DMS153 (cell line): Measurements from ENCODE around the gene TWSG1.
"Not testable (repeated sequence)": the region's sequence is repeated elsewhere in the genome, so short reads cannot be mapped to it uniquely, and the experiment has no call there.

Experiments used
- DNase-seq: peaks from one replicate; lab custom pipeline; 2025; lab: John Stamatoyannopoulos, UW

The TWSG1 gene

DNA sequence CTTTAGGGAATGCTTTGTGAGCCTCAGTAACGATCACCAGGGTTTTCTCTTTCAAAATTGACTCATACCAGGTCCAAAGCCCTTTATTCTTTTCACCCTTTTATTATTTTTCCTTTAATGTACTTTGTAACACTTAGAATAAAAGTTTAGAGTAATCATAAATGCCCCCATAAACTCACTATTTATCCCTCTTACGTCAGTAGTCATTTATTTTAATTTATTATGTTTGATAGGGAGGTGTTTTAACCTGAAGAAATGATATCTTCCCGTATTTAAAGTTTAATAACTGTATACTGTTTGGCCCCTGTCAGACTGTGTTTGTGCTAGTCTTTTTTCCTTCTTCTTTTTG is 1.1 kb downstream of the TWSG1 start:
- DNase-seq, result no peak

DNA sequence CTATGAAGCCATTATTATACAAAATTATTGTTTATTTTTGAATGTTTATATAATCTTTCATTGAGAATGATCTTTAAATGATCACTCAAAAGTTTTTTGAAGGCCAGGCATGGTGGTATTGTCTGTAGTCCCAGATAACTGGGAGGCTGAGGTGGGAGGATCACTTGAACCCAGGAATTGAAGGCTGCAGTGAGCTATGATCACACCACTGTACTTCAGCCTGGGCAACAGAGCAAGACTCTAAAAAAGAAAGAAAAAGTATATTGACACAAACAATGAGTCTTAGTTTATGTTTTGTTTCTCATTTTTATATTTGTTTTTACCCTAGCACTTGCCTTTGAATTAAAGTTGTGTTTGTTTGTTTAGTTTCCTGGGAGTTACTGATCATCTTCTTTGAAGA is 2.3 kb downstream of the TWSG1 start:
- DNase-seq, result no peak

DNA sequence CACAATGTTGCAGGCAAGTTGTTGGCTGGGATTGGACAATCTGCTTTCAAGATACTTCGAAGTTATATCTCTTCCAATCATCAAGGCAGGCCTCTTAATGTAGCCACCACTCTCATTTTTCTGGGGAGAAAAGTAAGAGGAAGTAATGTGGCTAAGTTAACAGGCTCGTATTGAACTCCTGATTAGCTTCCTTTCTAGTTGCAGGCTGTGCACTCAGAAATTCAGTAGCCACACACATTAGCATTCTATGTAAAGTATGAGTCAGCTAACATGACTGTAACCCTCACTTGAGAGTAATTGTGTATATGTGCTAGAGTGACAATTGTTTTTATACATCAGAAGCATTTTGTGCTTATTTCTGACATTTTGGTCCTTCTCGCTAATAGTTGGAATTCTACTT is 3.3 kb downstream of the TWSG1 start:
- no peak for DNase-seq

DNA sequence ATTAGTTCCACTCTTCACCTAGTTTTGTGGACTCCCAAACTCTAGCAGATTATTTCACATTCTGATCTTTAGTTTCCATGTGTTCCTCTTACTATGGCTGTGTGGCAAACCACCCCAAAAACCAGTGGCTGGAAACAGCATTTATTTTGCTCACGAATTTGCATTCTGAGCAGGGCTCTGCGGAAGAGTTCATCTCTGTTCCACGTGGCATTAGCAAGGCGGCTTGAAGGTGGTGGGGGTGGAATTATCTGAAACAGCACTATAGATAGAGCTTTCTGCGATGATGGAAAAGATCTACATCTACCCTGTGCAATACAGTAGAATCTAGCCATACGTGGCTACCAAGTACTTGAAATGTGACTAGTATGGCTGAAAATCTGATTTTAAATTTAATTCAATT is 5.9 kb downstream of the TWSG1 start:
- no peak for DNase-seq

DNA sequence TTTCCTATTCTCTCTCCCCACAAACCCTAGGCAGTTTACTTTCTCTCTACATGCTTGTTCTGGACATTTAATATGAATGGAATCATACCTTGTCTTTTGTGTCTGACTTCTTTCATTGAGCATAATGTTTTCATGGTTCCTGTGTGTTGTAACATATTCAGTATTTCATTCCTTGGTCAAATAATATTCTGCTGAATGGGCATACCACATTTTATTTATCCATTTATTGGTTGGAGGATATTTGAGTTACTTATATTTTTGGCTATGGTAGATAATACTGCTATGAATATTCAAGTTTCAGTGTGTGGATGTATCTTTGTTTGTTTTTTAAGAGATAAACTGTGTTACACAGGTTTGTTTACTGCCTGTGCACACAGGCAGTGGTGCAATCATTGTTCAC is 9.0 kb downstream of the TWSG1 start:
- DNase-seq, result no peak

DNA sequence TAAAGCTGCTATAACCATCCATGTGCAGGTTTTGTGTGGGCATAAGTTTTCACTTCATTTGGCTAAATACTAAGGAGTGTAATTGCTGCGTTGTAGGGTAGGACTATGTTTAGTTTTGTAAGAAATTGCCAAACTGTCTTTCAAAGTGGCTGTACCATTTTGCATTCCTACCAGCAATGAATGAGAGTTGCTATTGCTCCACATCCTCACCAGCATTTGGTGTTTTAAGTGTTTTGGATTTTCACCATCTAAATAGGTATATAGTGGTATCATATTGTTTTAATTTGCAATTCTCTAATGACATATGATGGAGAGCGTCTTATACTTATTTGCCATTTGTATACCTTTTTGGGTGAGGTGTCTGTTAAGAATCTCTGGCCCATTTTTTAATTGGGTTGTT is 12.2 kb downstream of the TWSG1 start:
- DNase-seq, result no peak

DNA sequence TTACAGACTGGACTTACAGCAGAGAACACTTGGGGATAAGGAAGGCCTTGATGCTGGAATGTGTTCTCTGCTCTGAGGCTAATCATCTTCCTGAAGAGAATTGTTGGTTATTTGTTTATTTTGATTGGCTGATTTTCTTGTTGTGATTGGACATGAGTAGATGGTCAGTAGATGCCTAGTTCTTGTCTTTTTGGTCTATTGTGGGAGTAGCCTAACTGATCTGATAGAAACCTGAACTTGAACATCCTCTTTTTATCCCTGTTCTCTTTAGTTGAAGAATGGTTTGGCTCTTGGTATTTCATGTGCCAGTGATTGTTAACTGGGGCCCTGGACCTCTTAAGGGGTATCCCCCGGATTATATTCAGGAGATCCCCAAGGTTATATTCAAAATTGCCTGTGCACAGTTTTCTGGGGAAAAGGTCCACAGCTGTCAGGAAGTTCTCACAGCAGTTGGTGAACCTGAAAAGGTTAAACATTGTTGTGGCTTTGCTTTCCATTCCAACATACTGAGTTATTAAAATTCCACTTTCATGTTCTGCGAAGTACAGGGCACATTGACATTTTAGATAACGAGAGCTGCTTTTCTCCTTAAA is 13.6 kb downstream of the TWSG1 start:
- DNase-seq, result no peak

DNA sequence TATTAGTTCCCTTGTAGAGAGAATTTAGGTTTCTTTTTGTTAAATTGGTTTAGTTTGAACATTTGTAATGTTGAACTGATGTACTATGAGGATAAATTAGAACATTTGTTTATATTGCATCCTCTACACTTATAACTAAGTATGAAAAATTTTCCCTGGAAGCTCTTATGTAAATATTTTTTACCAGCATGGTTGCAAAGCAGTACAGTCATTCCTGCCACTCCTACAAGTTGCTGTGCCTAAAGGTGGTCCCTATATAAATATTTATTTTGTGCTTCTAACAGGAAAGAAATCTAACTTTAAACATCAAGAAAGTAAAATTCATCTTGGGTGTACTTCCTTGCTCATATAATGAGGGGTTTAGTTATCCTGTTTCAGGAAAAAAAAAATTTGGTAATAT is 14.2 kb downstream of the TWSG1 start:
- no peak for DNase-seq

DNA sequence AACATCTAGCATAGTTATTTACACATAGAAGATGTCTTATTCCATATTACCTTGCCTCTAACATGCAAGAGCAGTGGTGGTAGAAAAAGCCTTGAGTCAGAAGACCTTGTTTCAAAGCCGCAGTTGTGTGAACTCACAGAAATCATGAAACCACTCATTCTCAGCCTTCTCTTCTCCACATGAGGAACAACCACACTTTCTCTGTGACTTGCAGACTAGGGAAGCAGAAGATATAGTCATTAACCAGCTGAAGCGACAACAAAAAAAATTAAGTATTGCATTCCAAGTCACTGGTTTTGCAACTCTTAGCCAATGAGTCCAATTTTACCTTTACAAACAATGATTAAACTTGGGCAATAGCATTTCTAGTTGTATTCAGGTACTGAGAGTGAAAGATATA is 19.0 kb downstream of the TWSG1 start:
- DNase-seq, result no peak

DNA sequence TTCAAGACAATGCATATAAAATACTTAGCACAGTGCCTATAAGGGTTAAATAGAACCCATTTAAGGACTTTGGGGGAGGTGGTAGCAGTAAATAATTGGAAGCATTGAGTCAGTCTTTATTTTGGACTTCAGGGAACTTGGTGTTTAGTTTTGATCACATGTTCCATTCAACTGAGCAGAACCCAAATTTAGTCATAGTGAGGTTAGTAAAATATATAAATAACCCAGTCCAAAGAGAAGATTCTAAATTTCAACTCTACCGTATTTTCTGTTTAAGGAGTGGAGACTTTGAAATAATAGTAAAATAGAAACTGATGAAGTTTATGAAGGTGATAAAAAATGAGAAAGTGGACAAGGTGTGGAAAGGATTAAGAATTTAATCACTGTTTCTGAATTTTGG is 19.7 kb downstream of the TWSG1 start:
- DNase-seq, result no peak

DNA sequence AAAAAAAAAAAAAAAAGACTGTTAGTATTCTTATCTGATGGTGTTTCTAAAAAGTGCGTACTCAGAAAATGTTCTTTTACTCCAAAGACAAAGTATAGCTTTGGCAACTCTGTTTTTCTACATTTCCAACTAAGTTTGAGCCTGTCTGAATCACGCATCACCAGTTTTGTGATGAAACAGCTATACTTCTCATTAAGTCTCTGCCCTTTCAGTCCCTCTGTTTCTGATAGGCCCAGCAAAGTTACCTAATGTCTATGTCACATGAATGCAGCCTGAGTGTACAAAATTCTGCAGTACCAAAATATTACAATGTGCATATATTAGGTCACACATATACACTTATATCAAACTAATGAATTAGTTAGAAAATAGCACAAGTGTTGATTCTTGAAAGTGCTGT is 22.4 kb downstream of the TWSG1 start:
- DNase-seq, result no peak

DNA sequence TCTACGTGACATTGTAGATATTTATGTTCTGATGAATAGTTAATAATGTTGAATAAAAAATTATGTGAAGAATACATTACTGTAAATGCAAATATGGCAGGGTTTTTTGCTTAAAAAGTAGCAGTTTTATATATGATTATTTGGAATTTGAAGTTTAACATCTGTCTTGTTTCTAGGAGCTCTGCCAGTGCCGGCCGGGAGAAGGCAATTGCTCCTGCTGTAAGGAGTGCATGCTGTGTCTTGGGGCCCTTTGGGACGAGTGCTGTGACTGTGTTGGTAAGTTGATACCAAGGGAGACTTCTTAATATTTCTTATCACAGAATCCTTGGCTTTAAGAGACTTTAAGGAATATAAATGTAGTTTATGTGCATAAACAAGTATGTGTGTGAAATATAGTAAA is 25.2 kb downstream of the TWSG1 start:
- no peak for DNase-seq

DNA sequence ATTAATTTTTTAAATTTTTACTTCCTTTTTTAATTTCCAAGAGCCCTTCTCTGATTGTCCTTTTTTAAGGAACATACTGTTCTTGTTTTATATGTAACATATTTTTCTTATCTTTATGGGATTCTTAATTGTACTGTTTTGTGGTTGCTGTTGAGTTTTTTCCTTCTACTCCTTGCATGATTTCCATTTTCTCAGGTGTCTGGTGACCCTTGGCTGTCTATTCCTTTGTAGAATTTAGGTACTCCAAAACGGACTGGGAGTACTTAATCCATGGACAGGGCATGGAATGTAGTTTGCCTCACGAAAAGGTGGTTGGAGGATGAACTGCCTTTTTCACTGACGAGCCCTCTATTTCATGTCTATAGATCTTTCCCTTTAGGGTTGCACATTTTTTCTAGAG is 26.6 kb downstream of the TWSG1 start:
- no peak for DNase-seq

DNA sequence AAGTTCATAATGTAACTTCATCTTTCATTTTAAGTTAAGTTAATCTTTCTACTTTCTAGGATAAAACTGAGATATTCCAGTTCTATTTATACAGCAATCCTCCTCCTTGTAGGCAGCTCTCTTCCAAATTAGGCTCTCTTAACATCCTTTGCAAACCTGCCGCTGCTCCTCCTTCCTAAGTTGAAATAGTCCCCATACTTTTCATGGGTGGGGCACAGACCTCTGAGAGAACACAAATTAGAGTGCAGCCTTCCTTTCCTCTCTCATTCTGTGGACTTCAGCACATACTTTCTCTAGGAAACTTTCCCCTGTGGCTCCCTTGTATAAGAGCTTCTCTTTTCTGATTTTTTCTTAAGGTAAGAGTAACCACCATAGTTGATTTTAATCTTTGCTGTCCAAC is 28.3 kb downstream of the TWSG1 start:
- DNase-seq, result no peak

DNA sequence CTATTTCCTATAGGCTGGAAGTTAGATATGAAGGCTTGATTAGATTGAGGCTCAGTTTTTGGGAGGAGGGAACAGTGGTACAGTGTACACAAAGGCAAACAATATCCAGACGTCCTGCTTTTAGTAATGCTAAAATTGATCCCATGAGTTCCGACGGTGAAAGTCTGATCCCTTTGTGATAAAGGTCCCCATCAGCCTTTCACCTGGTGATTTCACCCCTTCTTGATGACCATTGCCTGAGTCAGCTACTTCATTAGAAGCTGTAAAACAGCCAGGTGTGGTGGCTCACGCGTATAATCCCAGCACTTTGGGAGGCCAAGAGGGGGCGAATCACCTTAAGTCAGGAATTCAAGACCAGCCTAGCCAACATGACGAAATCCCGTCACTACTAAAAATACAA is 29.7 kb downstream of the TWSG1 start:
- DNase-seq, result no peak

DNA sequence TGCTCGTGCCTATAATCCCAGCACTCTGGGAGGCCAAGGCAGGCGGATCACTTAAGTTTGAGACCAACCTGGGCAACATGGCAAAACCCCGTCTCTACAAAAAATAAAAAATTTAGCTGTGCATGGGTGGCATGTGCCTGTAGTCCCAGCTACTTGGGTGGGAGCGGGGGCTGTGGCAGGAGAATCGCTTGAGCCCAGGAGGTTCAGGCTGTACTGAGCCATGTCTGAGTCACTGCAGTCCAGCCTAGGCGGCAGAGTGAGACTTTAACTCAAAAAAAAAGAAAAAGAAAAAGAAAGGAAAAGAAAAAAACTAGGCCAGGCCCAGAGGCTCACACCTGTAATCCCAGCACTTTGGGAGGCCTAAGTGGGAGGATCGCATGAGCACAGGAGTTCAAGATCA is 30.8 kb downstream of the TWSG1 start:
- DNase-seq, result no peak

DNA sequence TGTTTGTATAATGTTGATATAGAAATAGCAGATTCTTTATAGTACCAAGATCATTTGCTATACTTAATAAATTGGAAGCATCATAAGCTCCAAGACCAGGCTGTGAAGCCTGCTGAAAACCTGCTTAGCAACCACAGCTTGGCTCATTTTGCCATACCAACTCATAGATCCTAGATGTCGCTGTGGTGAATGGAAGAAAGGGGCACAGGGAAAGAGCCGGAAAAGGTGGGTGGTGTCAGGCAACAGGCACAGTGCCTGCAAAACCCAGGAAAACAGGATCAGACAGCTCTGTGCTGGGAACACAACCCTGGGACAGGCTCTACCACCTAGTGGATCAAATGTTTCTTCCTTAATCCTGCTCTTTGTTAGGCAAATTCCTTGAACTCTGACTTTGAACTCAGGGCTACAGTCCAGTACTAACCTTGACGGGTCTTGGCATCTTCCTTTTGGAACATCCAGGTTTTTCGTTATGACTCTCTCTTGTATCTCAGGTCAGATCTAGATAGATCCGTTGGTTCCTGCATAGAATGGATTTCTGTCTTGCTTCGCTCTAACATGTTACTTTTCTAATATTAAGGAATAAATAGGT is 31.6 kb downstream of the TWSG1 start:
- no peak for DNase-seq

DNA sequence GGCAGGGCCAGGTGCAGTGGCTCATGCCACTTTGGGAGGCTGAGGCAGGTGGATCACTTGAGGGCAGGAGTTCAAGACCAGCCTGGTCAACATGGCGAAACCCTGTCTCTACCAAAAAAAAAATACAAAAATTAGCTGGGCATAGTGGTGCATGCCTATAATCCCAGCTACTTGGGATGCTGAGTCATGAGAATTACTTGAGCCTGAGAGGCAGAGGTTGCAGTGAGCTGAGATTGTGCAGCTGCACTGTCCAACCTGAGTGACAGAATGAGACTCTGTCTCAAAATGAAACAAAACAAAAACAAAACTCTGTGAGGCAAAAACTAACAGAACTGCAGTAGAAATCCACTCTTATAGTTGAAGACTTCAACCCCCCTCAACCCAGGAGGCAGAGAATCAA is 38.7 kb downstream of the TWSG1 start:
- not testable (repeated sequence) for DNase-seq

DNA sequence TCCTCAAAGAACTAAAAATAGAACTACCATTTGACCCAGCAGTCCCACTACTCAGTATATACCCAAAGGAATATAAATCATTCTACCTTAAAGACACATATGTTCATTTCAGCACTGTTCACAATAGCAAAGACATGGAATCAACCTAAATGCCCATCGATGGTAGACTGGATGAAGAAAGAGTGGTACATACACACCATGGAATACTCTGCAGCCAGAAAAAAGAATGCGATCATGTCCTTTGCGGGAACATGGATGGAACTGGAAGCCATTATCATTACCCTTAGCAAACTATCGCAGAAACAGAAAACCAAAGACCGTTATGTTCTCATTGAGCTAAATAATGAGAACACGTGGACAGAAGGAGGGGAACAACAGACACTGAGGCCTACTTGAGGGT is 44.5 kb downstream of the TWSG1 start:
- DNase-seq, result no peak

DNA sequence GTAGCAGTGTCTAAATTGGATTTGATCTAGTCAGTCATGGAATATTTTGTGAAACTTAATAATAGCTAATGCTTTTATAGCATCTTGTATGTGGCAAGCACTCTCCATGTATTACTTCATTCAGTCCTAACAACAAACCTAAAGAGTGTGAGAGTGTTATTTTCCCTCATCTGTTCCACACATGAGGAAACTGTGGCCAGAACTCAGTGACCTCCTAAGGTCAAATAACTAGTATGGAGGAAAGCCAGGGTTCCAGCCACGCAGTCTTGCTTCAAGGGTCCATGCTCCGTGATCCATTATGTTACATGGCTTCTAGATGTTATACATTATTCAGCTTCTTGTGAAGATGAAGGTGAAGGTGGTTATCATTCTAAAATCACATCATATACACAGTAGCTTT is 45.5 kb downstream of the TWSG1 start:
- no peak for DNase-seq

DNA sequence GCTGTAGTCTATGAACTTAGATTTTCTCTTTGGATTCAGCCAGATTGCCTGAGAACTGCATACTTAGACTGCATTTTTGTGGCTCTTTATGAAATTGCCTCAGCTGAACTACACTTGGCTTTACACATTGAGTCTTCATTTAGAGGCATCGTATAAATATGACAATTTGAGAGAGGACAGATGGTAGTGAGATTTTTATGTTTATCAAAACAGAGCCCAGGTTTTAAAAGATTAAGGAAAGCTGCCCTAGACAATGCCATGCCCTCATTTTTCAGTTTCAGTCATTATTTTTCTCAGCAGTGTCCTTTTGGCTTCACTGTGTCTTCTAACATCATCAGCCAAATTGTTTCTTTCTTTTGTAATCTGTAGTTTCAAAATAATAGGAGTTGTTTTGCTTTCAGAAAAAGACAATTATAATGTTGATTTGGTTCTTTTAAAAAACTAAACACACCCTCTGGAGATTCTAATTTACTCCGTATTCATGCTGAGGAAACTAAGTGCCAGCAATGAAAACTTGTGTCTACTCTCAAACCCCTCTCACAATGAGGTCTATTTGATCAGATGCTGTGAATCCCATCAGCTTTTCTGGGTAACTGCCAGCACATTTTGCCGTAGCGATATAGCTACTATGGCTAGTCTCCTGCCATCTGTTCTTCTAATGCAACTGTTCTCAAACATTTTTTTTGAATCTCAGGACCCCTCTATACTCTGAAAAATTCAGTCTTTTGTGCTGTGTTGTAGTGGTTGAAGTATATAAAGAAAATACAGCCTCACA is 46.2 kb downstream of the TWSG1 start:
- no peak for DNase-seq

DNA sequence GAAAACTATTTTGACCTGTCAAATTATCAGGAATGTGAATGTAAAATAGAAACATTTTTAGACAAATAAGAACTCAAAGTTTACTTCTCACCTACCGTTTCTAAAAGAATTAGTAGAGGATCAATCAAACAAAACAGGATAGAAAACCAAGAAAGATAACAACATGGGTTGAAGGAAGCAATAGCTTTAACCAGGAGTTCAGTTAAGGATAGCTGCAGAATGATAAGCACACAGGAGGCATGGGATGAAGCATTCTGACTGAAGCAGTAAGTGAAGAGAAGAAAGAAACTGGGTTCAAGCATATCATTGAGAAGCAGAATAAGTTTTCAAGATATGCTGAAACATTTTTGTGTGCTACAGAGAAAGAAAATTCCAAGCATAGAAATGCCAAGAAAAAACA is 52.3 kb downstream of the TWSG1 start:
- no peak for DNase-seq

DNA sequence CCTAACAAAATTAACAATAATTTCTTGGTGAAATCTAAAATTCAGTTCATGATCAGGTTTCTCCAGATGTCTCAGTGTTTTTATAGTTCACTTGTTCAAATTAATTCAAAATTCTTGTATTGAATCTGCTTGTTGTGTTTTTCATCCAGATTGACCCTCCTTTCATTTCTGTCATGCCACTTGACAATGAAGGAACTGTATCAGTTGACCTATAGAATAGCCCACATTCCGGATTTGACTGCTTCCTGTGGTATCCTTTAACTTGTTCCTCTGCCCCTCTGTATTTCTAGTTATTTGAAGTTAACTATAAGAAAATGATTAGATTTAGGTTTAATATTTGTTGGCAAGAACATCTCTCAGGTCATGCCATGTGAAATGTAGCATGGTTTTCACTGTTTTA is 53.3 kb downstream of the TWSG1 start:
- DNase-seq, result no peak

DNA sequence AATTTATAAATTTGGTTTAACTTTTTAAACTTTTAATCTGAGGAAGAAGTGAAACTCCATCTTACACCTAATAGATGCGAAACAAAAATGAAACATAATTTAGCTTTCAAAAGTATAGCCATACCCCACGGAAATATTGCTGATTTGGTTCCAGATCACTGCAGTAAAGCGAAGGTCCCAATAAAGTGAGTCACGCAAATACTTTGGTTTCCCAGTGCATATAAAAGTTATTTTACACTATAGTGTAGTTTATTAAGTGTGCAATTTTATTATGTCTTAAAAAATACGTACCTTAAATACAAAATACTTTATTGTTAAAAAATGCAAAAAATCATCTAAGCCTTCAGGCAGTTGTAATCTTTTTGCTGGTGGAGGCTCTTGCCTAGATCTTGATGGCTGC is 55.1 kb downstream of the TWSG1 start:
- no peak for DNase-seq
